GM12872 (cell line): ENCODE results near the gene SLC4A11.

Experiments used
- TF ChIP-seq, protein P1 (sequence below): IDR thresholded peaks from 3 replicates; pipeline ENCODE4 v1.5.1; 2011; ENCODE audit warnings: low read depth, mild to moderate bottlenecking, low read length, moderate library complexity; ENCODE audit not compliant: insufficient read depth

SLC4A11 gene

DNA sequence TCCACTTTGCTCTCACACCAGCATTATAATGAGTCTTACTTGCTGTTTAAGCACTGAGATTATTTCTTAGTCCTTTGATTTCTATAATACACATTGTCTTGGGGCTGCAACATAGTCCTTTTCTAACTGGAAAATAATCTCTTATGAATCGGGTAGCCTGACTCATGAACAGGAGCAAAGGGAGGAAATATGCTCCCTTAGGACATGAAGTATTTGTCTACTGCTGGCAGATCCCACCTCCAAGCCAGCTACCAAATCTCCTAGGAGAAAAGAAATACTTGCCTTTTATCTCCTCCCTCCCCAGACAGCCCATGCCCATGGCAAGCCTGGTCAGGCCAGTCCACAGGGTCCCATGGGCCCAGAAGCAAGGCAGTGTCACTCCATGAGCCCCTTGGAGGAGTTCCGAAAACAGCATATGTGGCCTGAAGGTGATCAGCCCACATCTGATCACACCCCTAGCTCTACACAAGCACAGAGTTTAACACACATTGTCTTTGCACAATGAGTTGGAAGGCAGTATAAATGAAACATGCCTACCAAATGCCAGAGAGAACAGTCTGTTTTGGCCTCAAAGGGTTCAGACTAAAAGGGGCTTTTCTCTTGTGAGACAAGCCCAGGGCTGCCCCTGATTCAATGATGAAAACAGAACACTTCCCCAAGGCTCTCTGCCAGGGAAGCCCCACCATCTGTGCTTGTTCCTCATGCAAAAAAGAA is 37.1 kb upstream of the SLC4A11 start:
- TF ChIP-seq, protein P1, sequence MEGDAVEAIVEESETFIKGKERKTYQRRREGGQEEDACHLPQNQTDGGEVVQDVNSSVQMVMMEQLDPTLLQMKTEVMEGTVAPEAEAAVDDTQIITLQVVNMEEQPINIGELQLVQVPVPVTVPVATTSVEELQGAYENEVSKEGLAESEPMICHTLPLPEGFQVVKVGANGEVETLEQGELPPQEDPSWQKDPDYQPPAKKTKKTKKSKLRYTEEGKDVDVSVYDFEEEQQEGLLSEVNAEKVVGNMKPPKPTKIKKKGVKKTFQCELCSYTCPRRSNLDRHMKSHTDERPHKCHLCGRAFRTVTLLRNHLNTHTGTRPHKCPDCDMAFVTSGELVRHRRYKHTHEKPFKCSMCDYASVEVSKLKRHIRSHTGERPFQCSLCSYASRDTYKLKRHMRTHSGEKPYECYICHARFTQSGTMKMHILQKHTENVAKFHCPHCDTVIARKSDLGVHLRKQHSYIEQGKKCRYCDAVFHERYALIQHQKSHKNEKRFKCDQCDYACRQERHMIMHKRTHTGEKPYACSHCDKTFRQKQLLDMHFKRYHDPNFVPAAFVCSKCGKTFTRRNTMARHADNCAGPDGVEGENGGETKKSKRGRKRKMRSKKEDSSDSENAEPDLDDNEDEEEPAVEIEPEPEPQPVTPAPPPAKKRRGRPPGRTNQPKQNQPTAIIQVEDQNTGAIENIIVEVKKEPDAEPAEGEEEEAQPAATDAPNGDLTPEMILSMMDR, result no peak

DNA sequence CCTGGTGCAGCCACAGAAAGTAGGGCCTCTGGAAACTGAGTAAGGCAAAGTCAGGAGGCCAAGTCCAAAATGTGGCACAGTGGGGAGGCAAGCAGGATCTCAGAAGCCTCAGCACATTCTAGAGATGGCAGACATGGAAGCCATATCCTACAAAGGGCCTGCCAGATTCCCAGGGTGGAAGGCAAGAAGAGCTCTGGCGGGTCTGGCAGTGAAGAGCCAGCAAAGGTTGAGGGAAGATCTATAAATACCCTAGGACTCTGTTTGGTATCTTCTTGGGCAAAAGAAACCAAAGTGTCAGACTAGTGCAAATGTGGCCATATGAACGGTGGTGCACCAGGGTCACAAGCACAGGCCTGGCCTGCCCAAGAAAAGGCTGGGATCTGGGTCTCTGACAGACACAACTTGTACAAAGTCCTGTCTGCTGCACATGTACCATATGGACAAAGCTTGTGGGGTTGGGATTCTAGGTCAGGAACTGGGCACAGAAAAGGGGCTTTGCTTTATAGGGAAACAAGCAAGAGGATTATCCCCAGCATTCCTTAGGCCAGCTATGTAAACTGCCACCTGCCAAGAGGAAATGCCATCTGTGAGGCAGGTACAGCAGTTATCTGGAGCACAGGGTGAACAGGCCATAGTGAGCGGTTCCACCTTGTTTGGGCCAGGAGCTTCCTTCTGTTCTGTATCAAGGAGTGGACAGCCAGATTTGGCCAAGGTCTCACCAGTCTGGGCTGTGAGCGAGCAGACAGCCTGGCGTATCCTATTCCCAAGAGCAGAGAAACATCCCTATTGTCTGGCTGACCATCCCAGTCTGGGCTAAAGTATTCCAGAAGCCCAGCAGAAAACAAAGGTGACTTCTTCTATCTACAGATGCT is 36.3 kb upstream of the SLC4A11 start:
- TF ChIP-seq, protein P1, result no peak

DNA sequence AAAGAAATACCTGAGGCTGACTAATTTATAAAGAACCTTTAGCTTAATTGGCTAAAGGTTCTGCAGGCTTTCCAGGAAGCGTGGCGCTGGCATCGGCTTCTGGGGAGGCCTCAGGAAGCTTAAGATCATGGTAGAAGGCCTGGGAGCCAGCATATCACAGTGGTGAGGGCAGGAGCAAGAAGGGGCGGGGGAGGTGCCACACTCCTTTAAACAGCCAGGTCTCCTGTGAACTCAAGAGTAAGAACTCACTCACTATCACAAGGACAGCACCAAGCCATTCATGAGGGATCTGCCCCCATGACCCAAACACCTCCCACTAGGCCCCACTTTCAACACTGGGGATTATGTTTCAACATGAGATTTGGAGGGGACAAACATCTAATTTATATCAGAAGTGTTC is 34.4 kb upstream of the SLC4A11 start:
- TF ChIP-seq, protein P1, result no peak

DNA sequence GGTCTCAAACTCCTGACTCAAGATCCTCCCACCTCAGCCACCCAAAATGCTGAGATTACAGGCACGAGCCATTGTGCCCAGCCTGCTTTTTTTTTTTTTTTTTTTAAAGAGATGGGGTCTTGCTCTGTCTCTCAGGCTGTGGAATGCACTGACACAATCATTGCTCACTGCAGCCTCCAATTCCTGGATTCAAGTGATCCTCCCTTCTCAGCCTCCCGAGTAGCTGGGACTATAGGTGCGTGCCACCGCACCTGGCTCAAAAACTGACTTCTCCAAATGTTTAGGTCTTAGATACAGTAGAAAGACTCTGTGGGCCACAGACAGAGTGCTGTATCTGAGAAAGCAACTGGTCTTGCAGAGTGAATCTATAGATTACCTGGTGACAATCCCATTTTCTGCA is 31.1 kb upstream of the SLC4A11 start:
- TF ChIP-seq, protein P1, result no peak

DNA sequence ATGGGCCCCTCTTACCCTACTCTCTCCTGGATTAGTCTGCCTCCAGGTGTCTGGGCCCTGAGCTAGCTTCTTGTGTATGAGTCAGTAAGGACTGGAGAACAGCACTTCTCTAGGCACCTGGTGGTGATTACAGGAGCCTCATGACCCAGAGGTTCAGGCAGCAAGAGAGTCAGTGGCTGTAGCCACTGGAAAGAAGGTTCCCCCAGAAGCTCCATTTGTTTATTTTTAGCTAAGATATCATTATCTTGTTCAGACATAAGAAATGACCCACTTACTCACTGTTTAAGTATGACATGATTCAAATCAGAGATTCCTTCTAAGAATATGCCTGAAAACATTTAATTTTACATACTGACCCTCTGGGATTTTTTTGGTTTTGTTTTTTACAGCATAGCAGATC is 23.6 kb upstream of the SLC4A11 start:
- TF ChIP-seq, protein P1, result no peak

- TF ChIP-seq, protein P1, result no peak
These were observed 19.4 kb upstream of the SLC4A11 start for GRCh38 chr20:3258429-3258828.

DNA sequence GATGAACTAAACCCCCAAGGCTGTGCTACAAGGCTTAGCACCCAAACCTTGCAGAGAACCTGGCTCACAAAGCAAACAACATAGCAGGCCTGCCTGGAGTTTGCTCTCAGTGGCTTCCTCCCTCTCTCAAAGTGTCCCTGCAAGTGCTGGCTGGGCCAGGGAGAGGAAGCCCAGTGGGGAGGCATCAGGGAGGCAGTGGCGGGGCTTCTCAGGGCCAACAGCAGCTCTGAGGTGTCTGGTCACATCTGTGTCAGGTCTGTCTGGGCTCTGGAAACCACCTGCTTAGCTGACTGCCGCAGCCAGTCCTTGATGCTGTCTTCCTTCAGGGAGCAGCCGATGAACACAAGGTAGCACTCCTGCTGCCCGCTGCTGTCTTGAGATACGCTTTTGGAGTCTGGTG is 16.7 kb upstream of the SLC4A11 start:
- TF ChIP-seq, protein P1, result no peak
